NOMO-1 treated with DMSO at 0.1 percent for 48 hours (cell line): Measurements from ENCODE around the gene SMKR1.

Experiments used
- DNase-seq: peaks from one replicate; lab custom pipeline; 2025; ENCODE audit not compliant: unreplicated experiment; lab: John Stamatoyannopoulos, UW

SMKR1 gene

GRCh38 chr7:129524405-129524804 is 22.1 kb downstream of the SMKR1 start:
- peak; percentile 32 for DNase-seq

GRCh38 chr7:129525225-129525862 is 23.0 kb downstream of the SMKR1 start:
- no peak for DNase-seq

DNA sequence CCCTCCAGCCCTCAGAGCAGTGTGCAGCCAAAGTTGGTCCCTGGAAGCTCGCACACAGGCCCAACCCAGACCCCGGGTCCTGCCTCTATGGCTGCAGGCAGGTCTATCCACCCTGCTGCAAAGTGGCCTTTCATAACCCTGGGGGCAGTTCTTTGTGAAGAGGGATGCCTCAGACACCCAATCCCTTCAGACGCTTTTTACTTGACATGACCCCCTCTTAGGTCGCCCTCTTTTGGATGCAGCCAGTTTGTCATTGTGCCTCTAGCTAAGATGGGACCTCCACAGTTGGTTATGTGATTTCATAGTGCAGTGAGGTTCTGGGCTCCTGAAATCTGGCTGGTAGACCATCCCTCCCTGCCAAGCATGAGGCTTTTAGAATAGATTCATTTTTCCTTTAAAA is 27.3 kb downstream of the SMKR1 start:
- no peak for DNase-seq

GRCh38 chr7:129530795-129531391 is 28.6 kb downstream of the SMKR1 start:
- peak; percentile 3 for DNase-seq

DNA sequence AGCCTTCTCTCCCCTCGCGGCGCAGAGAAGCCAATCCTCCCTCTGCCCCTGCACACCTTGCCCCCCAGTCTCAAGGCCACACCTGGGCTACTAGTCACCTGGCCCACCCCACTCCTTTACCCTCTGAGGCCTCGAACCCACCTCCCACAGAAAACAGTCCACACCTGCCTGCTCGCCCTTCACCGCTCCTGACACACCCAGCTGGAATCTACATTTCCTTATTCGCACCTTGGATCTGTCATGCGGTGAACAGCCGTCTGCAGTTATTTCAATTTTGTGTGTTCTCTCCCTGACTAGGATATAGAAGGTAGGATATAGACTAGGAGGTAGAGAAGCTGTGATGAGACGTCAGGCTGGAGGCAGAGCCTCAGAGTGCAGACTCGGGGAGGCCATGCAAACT is 29.4 kb downstream of the SMKR1 start:
- DNase-seq, result no peak

DNA sequence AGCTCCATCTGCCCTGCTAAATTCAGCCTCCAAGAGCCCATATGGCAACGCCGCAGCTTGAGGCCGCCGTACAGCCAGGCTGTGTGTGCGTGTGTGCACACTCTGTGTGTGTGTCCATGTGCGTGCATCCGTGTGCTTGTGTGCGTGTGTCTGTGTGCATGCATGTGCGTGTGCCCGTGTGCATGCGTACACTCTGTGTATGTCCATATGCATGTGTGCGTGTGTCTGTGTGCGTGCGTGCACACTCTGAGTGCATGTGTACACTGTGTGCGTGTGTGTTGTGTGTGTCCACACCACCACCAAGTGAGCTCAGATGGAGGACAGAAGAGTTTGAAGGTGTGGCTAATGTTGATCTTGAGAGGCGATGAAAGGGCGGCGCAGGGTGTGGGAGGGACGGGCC is 30.0 kb downstream of the SMKR1 start:
- DNase-seq, result no peak

- peak; percentile 1 for DNase-seq
These were observed 32.4 kb downstream of the SMKR1 start for GRCh38 chr7:129534558-129535274.

DNA sequence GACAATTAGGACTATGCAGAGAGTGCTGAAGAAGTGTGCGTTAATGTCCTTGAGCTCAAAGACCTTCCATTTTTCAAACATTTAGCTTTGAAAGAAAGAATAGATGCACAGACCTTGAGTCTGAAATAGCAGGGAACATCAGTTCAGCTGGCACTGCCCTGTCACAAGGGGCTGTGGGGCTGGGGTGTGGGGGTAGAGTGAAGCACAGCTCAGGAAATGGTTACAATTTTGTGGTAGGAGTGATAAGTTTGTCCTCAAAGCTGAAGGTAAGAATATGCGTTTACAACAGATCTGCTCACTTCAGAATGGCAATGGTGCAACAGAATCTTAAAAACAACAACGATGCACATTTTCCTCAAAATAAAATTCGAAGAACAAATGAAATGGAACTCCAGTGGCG is 33.6 kb downstream of the SMKR1 start:
- no peak for DNase-seq

- no peak for DNase-seq
These were observed 34.0 kb downstream of the SMKR1 start for GRCh38 chr7:129536323-129536722.

GRCh38 chr7:129538790-129539189 is 36.5 kb downstream of the SMKR1 start:
- no peak for DNase-seq

- DNase-seq, result no peak
These were observed 38.0 kb downstream of the SMKR1 start for GRCh38 chr7:129540340-129540739.

DNA sequence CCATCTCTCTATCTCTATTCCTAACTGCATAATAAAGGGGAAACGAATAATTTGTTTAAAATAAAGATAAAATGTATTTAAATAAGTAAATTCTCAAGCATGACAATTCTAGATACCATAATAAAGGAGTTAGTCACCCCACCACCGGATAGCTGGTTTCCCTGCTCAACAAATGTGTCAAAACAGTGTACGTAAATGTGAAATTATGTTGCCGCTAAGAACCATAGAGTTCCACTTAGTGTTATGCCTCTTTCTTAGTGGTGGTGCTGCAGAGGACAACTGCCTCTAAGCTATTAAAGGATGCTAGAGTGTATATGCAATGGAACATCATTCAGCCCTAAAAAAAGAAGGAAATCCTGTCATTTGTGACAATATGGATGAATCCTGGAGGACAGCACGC is 42.4 kb downstream of the SMKR1 start:
- DNase-seq, result no peak

DNA sequence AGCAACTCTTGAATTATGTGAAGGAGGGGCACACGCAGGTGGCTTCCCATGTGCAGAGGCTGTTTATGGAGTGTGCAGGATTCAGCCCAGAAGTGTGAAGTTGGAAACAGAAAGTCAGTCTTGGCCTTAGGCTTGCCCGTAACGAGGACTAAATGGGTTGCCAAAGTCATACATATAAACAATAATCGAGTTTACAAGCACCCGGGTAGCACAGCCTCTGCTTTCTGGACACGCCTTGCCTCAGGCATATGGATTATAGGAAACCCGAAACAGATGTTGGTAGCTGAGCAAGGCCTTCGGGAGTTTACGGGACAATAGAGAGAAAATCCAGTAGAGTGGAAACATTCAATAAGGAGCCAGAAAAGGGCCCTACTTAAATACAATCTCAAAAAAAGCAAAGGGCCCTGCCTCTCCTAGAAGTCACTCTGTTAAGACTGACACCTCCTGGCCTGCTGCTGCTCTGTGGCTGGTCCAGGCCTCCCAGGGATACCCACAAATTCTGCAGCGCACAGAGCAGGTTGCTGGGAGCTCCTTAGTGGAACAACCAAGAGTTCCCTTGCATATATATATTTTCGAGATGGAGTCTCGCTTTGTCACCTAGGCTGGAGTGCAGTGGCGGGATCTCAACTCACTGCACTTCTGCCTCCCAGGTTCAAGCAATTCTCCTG is 48.5 kb downstream of the SMKR1 start:
- DNase-seq, result no peak

- no peak for DNase-seq
These were observed 51.6 kb downstream of the SMKR1 start for GRCh38 chr7:129553899-129554461.

- DNase-seq, result no peak
These were observed 54.3 kb downstream of the SMKR1 start for GRCh38 chr7:129556607-129557133.

DNA sequence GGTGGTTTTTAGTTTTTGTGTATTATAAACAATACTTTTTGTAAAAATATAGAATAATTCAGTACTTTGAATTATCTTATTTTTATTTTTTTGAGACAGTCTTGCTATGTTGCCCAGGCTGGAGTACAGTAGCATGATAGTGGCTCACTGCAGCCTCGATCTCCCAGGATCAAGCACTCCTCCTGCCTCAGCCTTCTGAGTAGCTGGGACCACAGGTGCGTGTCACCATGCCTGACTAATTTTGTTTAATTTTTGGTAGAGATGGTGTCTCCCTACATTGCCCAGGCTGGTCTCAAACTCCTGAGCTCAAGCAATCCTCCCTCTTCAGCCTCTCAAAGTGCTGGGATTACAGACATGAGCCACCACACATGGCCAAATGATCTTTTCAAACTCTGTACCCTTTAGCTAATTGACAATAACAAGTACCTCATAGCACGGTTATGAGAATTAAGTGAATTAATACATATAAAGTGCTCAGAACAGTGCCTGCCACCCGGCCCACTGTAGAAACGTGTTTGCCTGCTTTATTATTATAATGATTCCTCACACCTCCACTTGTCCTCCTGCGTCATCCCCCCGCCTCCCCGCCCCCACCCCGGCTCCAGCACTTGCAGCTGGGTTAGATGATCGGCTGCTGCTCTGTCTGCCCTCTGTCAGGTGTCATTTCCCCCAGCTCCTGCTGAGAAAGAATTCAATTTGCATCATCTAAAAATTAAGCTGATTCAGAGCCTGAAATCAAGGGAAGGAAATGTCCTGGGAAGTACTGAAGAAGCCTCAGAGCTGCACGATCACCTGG is 55.6 kb downstream of the SMKR1 start:
- DNase-seq, result no peak

DNA sequence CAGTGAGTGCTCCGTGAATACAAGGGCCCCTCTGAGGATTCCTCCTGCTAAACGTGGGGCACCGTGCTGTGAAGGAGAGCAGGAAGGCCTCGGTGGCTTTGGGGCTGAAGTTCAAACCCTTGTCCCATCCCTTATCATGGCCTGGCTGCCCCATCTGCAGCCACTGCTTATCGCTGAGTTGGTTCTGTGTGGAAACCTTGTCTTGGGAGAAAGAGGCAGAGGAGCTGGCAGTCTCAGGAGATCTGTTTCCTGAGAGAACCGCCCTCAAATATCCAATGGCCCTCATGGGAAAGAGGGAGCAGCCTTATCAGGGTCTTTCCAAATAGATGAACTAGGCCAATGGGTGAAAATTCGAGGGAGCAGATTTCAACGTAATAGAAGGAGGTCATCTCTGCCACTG is 57.2 kb downstream of the SMKR1 start:
- no peak for DNase-seq

DNA sequence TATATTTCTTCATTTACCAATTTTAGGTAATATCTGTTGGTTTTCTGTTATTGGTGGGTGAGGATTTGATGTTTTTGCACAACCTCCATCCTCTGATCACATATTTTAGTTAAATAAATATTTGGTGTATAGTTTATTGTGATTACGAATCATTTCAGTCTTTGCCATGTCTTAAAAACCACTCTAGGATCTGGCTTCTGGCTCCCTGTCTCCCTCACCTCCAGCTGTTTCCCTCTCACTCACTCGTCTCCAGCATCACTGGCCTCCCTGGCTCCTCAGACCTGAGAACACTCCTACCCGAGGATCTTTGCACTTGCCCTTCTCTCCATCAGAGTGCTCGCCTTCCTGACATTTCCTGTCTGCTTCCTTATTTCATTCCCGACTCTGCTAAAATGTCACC is 58.5 kb downstream of the SMKR1 start:
- DNase-seq, result no peak

DNA sequence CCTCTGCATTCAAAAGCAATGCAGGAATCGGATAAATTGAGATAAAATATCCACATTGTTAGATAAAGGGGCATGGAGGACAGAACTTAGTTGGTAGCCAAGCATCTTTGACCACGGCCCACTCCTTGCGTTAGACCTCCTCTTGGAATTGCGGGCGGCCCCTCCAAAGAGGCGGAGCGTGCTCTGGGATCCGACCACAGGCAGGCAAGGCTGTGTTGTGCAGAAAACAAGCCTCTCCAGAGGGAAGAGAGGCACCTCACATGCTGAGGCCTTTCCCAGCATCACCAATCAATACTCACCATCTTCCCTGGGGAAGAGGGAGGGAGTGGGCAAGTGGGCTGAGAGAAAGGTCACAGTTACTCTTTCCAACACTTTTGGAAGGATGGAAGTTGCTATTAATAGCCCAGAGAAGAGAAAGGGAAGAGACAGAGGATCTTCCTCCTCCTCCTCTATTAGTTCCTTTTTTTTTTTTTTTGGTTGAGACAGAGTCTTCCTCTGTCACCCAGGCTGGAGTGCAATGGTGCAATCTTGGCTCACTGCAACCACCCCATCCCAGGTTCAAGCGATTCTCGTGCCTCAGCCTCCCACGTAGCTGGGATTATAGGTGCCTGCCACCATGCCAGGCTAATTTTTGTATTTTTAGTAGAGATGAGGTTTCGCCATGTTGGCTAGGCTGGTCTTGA is 59.5 kb downstream of the SMKR1 start:
- no peak for DNase-seq
